Motor neuron (in vitro differentiated cells): ENCODE results near the gene GAR1. TPM values are rescaled to one million over a fixed set of nuclear protein-coding genes. Genes with fewer than 3 reads are reported as not detected.
"Not testable (repeated sequence)": the region's sequence is repeated elsewhere in the genome, so short reads cannot be mapped to it uniquely, and the experiment has no call there.

Source experiments
- ATAC-seq, 8 experiments: fragments of 200-7000 bp; cut with Tn5 transposase; replicated peaks in 6 of 8; 2 replicates each; pipeline ENCODE4 v1.8.0; 2021; ENCODE audit warnings: mild to moderate bottlenecking in 8 of 8, moderate library complexity in 8 of 8
- H3K27ac ChIP-seq, 2 donors: fragments of 250-450 bp; sonication (Bioruptor Pico); 2 replicates each; pipeline ENCODE4 v1.9.0; 2021; ENCODE audit warnings: antibody characterized with exemption in 2 of 2, mild to moderate bottlenecking in 2 of 2, moderate library complexity in 1 of 2
- H3K4me1 ChIP-seq, 2 donors: fragments of 250-450 bp; sonication (Bioruptor Pico); replicated peaks in 1 of 2; 2 replicates each; pipeline ENCODE4 v1.6.1; 2021; ENCODE audit warnings: antibody characterized with exemption in 2 of 2, mild to moderate bottlenecking in 2 of 2, moderate library complexity in 1 of 2
- H3K4me3 ChIP-seq, 5 donors: fragments of 250-450 bp; sonication (Bioruptor Pico); 2 replicates each; pipeline ENCODE4 v1.9.0; 2021; ENCODE audit warnings: antibody characterized with exemption in 5 of 5, mild to moderate bottlenecking in 5 of 5, moderate library complexity in 4 of 5
- WGBS, 10 experiments: fragments of 450-650 bp; shearing (Covaris generic); methylation state at CpG; one replicate each; pipeline ENCODE4 v1.0.0; 2022; 5-methylcytosine and 5-hydroxymethylcytosine counted together
- in situ Hi-C, 9 experiments: fragments of 400-800 bp; cut with MboI; loops; one replicate each; pipeline ENCODE4 v1.15.0; 2021; ENCODE audit warnings: low sequenced_read_pairs in 9 of 9, low pct_unique_long_range_greater_than_20kb in 2 of 9; ENCODE audit not compliant: unreplicated experiment in 9 of 9
- total RNA-seq, 8 experiments: library from RNA; unstranded; fragments of 300-600 nt; gene quantifications; 2 replicates each; pipeline versions ENCODE4 v1.2.3 to v1.2.4, GENCODE V29; 2022

The GAR1 gene
- 10 to 100 TPM; 10.6 to 31.6 (median 15.7) TPM for total RNA-seq

- Histone ChIP-seq H3K27ac (peak within 1 kb of the TSS; percentile 90 to 99), H3K4me1 (peaks cover 11 to 15% of the 10 kb centered on the region in 2 donors), H3K4me3 (peak within 1 kb of the TSS; percentile 59 to 97 (median 70))
- in situ Hi-C loops: loop anchor here in 3 of 9 experiments (25.0 kb wide), 2 partner anchors 278 to 378 kb away; partner anchors contain the start of gene SEC24B (in 2 of the 3)
- peak; percentile 93 to 98 (median 96) for ATAC-seq
- WGBS, 10 experiments: 0 to 14% (median 3%) methylated on average over 4 to 30 of the region's 53 CpGs; no CpG with 5 or more reads in 1 of the 10 experiments
Measured at GRCh38 chr4:109815151-109816081, at the start of gene GAR1. Gene GAR1 (plus strand): TSS chr4:109815762. CDS start chr4:109816165, 403 bp downstream.

GRCh38 chr4:109782092-109782491 is 33.5 kb upstream of the GAR1 start:
- 50 to 100% (median 80%) methylated on average over 1 to 2 of the region's 2 CpGs; no CpG with 5 or more reads in 1 of the 10 experiments for WGBS, 10 experiments
- H3K4me3 ChIP-seq, H3K4me1 ChIP-seq, H3K27ac ChIP-seq, in situ Hi-C loops, ATAC-seq: not testable (repeated sequence)

- 38 to 100% (median 100%) methylated on average over 1 of the region's 1 CpG; no CpG with 5 or more reads in 2 of the 10 experiments for WGBS, 10 experiments
- in situ Hi-C loops: no loop called here
- H3K4me3 ChIP-seq: no peak overlapping the region
- no peak overlapping the region for H3K27ac ChIP-seq
- peak in 2 of 8 experiments; percentile 47 to 86 for ATAC-seq
- no peaks in the 10 kb centered on the region for H3K4me1 ChIP-seq
Measured at GRCh38 chr4:109786846-109787245, 28.7 kb upstream of the GAR1 start.

GRCh38 chr4:109787807-109788206 is 27.8 kb upstream of the GAR1 start:
- in situ Hi-C loops: no loop called here
- whole genome bisulfite sequencing, 10 experiments: 20 to 100% (median 90%) methylated on average over 1 of the region's 1 CpG; no CpG with 5 or more reads in 3 of the 10 experiments
- Histone ChIP-seq H3K27ac (no peak overlapping the region), H3K4me1 (no peaks in the 10 kb centered on the region), H3K4me3 (no peak overlapping the region)
- ATAC-seq: no peak

- in situ Hi-C loops: no loop called here
- no peak for ATAC-seq
- WGBS, 10 experiments: 0 to 100% (median 67%) methylated on average over 1 to 5 of the region's 6 CpGs; no CpG with 5 or more reads in 3 of the 10 experiments
- no peaks in the 10 kb centered on the region for H3K4me1 ChIP-seq
- no peak overlapping the region for H3K27ac ChIP-seq
- no peak overlapping the region for H3K4me3 ChIP-seq
Measured at GRCh38 chr4:109795059-109795458, 20.5 kb upstream of the GAR1 start.

- H3K27ac ChIP-seq: no peak overlapping the region
- in situ Hi-C loops: no loop called here
- no peak overlapping the region for H3K4me3 ChIP-seq
- peak in 1 of 8 experiments; percentile 43 for ATAC-seq
- no peaks in the 10 kb centered on the region for H3K4me1 ChIP-seq
Measured at GRCh38 chr4:109798866-109799265, 16.7 kb upstream of the GAR1 start.

GRCh38 chr4:109801099-109801789 is 14.3 kb upstream of the GAR1 start:
- peak overlapping the region in 1 of 5 donors; percentile 6 for H3K4me3 ChIP-seq
- no peak overlapping the region for H3K27ac ChIP-seq
- WGBS, 10 experiments: 37 to 100% (median 80%) methylated on average over 2 to 4 of the region's 4 CpGs
- H3K4me1 ChIP-seq: no peaks in the 10 kb centered on the region
- no peak for ATAC-seq
- in situ Hi-C loops: loop anchor here in 4 of 9 experiments (10.0 to 25.0 kb wide), 3 partner anchors 264 to 376 kb away; partner anchors contain the start of gene SEC24B (in 2 of the 4)

GRCh38 chr4:109801895-109802319 is 13.7 kb upstream of the GAR1 start, which contains the start of gene CFI:
Gene CFI (minus strand): TSS chr4:109801999. CDS start chr4:109801971, 28 bp downstream.
- 50 to 100% (median 85%) methylated on average over 1 to 2 of the region's 2 CpGs; no CpG with 5 or more reads in 1 of the 10 experiments for WGBS, 10 experiments
- peak in 3 of 8 experiments; percentile 42 to 81 (median 79) for ATAC-seq
- Histone ChIP-seq H3K4me1 (no peaks in the 10 kb centered on the region), H3K27ac (no peak within 1 kb of the TSS), H3K4me3 (peak within 1 kb of the TSS in 1 of 5 donors; percentile 6)
- in situ Hi-C loops: loop anchor here in 4 of 9 experiments (10.0 to 25.0 kb wide), 3 partner anchors 265 to 377 kb away; partner anchors contain the start of gene SEC24B (in 2 of the 4)

- WGBS, 10 experiments: 0 to 40% (median 13%) methylated on average over 1 to 4 of the region's 4 CpGs; no CpG with 5 or more reads in 2 of the 10 experiments
- peak in 6 of 8 experiments; percentile 20 to 89 (median 66) for ATAC-seq
- no peaks in the 10 kb centered on the region for H3K4me1 ChIP-seq
- no peak overlapping the region for H3K4me3 ChIP-seq
- in situ Hi-C loops: loop anchor here in 4 of 9 experiments (10.0 to 25.0 kb wide), 3 partner anchors 267 to 379 kb away; partner anchors contain the start of gene SEC24B (in 2 of the 4)
- H3K27ac ChIP-seq: no peak overlapping the region
Measured at GRCh38 chr4:109803924-109804571, 11.5 kb upstream of the GAR1 start.

GRCh38 chr4:109809655-109810054 is 5.9 kb upstream of the GAR1 start:
- in situ Hi-C loops: loop anchor here in 4 of 9 experiments (10.0 to 25.0 kb wide), 3 partner anchors 272 to 385 kb away; partner anchors contain the start of gene SEC24B (in 2 of the 4)
- 0 to 100% (median 96%) methylated on average over 1 to 2 of the region's 2 CpGs; no CpG with 5 or more reads in 2 of the 10 experiments for WGBS, 10 experiments
- peaks cover 2 to 8% of the 10 kb centered on the region in 2 donors for H3K4me1 ChIP-seq
- no peak overlapping the region for H3K4me3 ChIP-seq
- no peak for ATAC-seq
- H3K27ac ChIP-seq: no peak overlapping the region

- in situ Hi-C loops: loop anchor here in 3 of 9 experiments (25.0 kb wide), 2 partner anchors 273 to 373 kb away; partner anchors contain the start of gene SEC24B (in 2 of the 3)
- WGBS, 10 experiments: 0 to 78% (median 61%) methylated on average over 1 to 10 of the region's 11 CpGs; no CpG with 5 or more reads in 2 of the 10 experiments
- no peak overlapping the region for H3K27ac ChIP-seq
- ATAC-seq: no peak
- H3K4me3 ChIP-seq: no peak overlapping the region
- H3K4me1 ChIP-seq: peaks cover 2 to 10% of the 10 kb centered on the region in 2 donors
Measured at GRCh38 chr4:109810552-109811387, 4.8 kb upstream of the GAR1 start.
